Measurements from ENCODE around the gene ISCA2.

The ISCA2 gene

GRCh38 chr14:74491956-74492775, 1.4 kb upstream of the ISCA2 start:
- H3K4me3 ChIP-seq (ENCODE audit: low read length): peak overlapping the region; percentile 78
- peak overlapping the region; percentile 5; the same call in 1 of the 2 replicates for H3K27ac ChIP-seq (ENCODE audit: low read length)

GRCh38 chr14:74492776-74493342, 706 bp upstream of the ISCA2 start, which contains the start of gene NPC2:
Gene NPC2, minus strand, starts transcription at chr14:74493305. Its CDS starts 31 bp downstream, at chr14:74493274.
- Histone ChIP-seq H2AFZ (ENCODE audit: low read length) (peak within 1 kb of the TSS; percentile 89), H3K4me3 (ENCODE audit: low read length) (peak within 1 kb of the TSS; percentile 85), H3K27ac (ENCODE audit: low read length) (peak within 1 kb of the TSS; percentile 25; the same call in 1 of the 2 replicates), H3K4me2 (ENCODE audit: low read depth, low read length) (peak within 1 kb of the TSS; percentile 74), H3K36me3 (replicated peaks; ENCODE audit: insufficient read depth, low read length) (no peaks in the 10 kb centered on the region), H3K9me3 (replicated peaks; ENCODE audit: insufficient read depth, low read length) (no peaks in the 10 kb centered on the region), H4K20me1 (ENCODE audit: insufficient read depth, low read length) (no peaks in the 10 kb centered on the region), H3F3A (ENCODE audit: insufficient read depth, low read length) (peaks cover 5% of the 10 kb centered on the region; the same call in 1 of the 2 replicates), H3K79me2 (ENCODE audit: low read length) (peaks cover 11% of the 10 kb centered on the region), H3K9me2 (replicated peaks; ENCODE audit: insufficient read depth, low read length) (no peaks in the 10 kb centered on the region), H3K4me1 (ENCODE audit: low read length) (0 out of 2 replicates have a peak, but pooled peaks cover 5% of the 10 kb centered on the region), H3K9ac (ENCODE audit: low read length) (peak within 1 kb of the TSS; percentile 70), H3K27me3 (replicated peaks; ENCODE audit: insufficient read depth, low read length) (no peaks in the 10 kb centered on the region)
- DNase-seq: no peak
- TF ChIP-seq EZH2phosphoT487 (IDR thresholded peaks at IDR 0.05; ENCODE audit: low read length) (no peak), EZH2 (optimal IDR thresholded peaks at IDR 0.05; ENCODE audit: low read depth, low read length) (no peak), CTCF (IDR thresholded peaks at IDR 0.05; ENCODE audit: low read length) (no peak)

More at GRCh38 chr14:74491956-74492775, 1.4 kb upstream of the ISCA2 start:
- Histone ChIP-seq H3K79me2 (ENCODE audit: low read length) (peaks cover 15% of the 10 kb centered on the region), H3K4me1 (ENCODE audit: low read length) (0 out of 2 replicates have a peak, but pooled peaks cover 5% of the 10 kb centered on the region), H3K4me2 (ENCODE audit: low read depth, low read length) (peak overlapping the region; percentile 62), H2AFZ (ENCODE audit: low read length) (peak overlapping the region; percentile 89), H3K36me3 (replicated peaks; ENCODE audit: insufficient read depth, low read length) (no peaks in the 10 kb centered on the region), H3K9me3 (replicated peaks; ENCODE audit: insufficient read depth, low read length) (no peaks in the 10 kb centered on the region), H4K20me1 (ENCODE audit: insufficient read depth, low read length) (no peaks in the 10 kb centered on the region), H3K27me3 (replicated peaks; ENCODE audit: insufficient read depth, low read length) (no peaks in the 10 kb centered on the region), H3F3A (ENCODE audit: insufficient read depth, low read length) (peaks cover 5% of the 10 kb centered on the region; the same call in 1 of the 2 replicates), H3K9ac (ENCODE audit: low read length) (peak overlapping the region; percentile 70; the same call in 1 of the 2 replicates), H3K9me2 (replicated peaks; ENCODE audit: insufficient read depth, low read length) (no peaks in the 10 kb centered on the region)
- TF ChIP-seq CTCF (IDR thresholded peaks at IDR 0.05; ENCODE audit: low read length) (peak; percentile 29), EZH2 (optimal IDR thresholded peaks at IDR 0.05; ENCODE audit: low read depth, low read length) (no peak), EZH2phosphoT487 (IDR thresholded peaks at IDR 0.05; ENCODE audit: low read length) (no peak)
- peak; percentile 59 for DNase-seq

- H2AFZ ChIP-seq (ENCODE audit: low read length): no peak overlapping the region
- no peaks in the 10 kb centered on the region for H3K36me3 ChIP-seq (replicated peaks; ENCODE audit: insufficient read depth, low read length)
- no peaks in the 10 kb centered on the region for H4K20me1 ChIP-seq (ENCODE audit: insufficient read depth, low read length)
- H3K4me1 ChIP-seq (ENCODE audit: low read length): no peaks in the 10 kb centered on the region
- no peak overlapping the region for H3K9ac ChIP-seq (ENCODE audit: low read length)
- no peak overlapping the region for H3K4me3 ChIP-seq (ENCODE audit: low read length)
- H3F3A ChIP-seq (ENCODE audit: insufficient read depth, low read length): peaks cover 5% of the 10 kb centered on the region; the same call in 1 of the 2 replicates
- no peak overlapping the region for H3K4me2 ChIP-seq (ENCODE audit: low read depth, low read length)
- H3K79me2 ChIP-seq (ENCODE audit: low read length): peaks cover 4% of the 10 kb centered on the region; the same call in 1 of the 2 replicates
- no peaks in the 10 kb centered on the region for H3K9me2 ChIP-seq (replicated peaks; ENCODE audit: insufficient read depth, low read length)
- no peak overlapping the region for H3K27ac ChIP-seq (ENCODE audit: low read length)
- H3K27me3 ChIP-seq (replicated peaks; ENCODE audit: insufficient read depth, low read length): no peaks in the 10 kb centered on the region
- no peaks in the 10 kb centered on the region for H3K9me3 ChIP-seq (replicated peaks; ENCODE audit: insufficient read depth, low read length)
- TF ChIP-seq CTCF (IDR thresholded peaks at IDR 0.05; ENCODE audit: low read length): no peak
- no peak for DNase-seq
Measured at GRCh38 chr14:74495356-74495755, 1.8 kb downstream of the ISCA2 start.
